ENCODE data around the gene CDRT15L2. TPM values are rescaled to one million over a fixed set of nuclear protein-coding genes. Genes with fewer than 3 reads are reported as not detected.
"Not testable (repeated sequence)": the region's sequence is repeated elsewhere in the genome, so short reads cannot be mapped to it uniquely, and the experiment has no call there.

Gene CDRT15L2
- total RNA-seq, 1 experiment from 2014 or later: not detected

- H3K4me3 Mint-ChIP-seq (ENCODE audit: low read depth, unreplicated experiment); intact Hi-C loops (cut with micrococcal nuclease; ENCODE audit: unreplicated experiment); H3K27ac Mint-ChIP-seq (ENCODE audit: unreplicated experiment); H3K9me3 Mint-ChIP-seq (ENCODE audit: low read depth, unreplicated experiment); H3K4me1 Mint-ChIP-seq (ENCODE audit: low read depth, unreplicated experiment); H3K27me3 Mint-ChIP-seq (ENCODE audit: unreplicated experiment); DNase-seq; H3K36me3 Mint-ChIP-seq (ENCODE audit: insufficient read depth, unreplicated experiment); CTCF ChIA-PET; BruUV-seq (replicated peaks): not testable (repeated sequence)
Observed at GRCh38 chr17:20589454-20589810, 9.9 kb downstream of the CDRT15L2 start.

GRCh38 chr17:20591040-20591439, 11.5 kb downstream of the CDRT15L2 start:
- intact Hi-C loops (cut with micrococcal nuclease; ENCODE audit: unreplicated experiment); H3K27ac Mint-ChIP-seq (ENCODE audit: unreplicated experiment); DNase-seq; H3K4me1 Mint-ChIP-seq (ENCODE audit: low read depth, unreplicated experiment); H3K27me3 Mint-ChIP-seq (ENCODE audit: unreplicated experiment); BruUV-seq (replicated peaks); H3K9me3 Mint-ChIP-seq (ENCODE audit: low read depth, unreplicated experiment); H3K36me3 Mint-ChIP-seq (ENCODE audit: insufficient read depth, unreplicated experiment); CTCF ChIA-PET; H3K4me3 Mint-ChIP-seq (ENCODE audit: low read depth, unreplicated experiment): not testable (repeated sequence)

- H3K9me3 Mint-ChIP-seq (ENCODE audit: low read depth, unreplicated experiment); BruUV-seq (replicated peaks); CTCF ChIA-PET; H3K4me3 Mint-ChIP-seq (ENCODE audit: low read depth, unreplicated experiment); H3K27me3 Mint-ChIP-seq (ENCODE audit: unreplicated experiment); H3K36me3 Mint-ChIP-seq (ENCODE audit: insufficient read depth, unreplicated experiment); H3K27ac Mint-ChIP-seq (ENCODE audit: unreplicated experiment); intact Hi-C loops (cut with micrococcal nuclease; ENCODE audit: unreplicated experiment); H3K4me1 Mint-ChIP-seq (ENCODE audit: low read depth, unreplicated experiment); DNase-seq: not testable (repeated sequence)
Observed at GRCh38 chr17:20605568-20605967, 26.0 kb downstream of the CDRT15L2 start.

GRCh38 chr17:20609490-20609889, 30.0 kb downstream of the CDRT15L2 start:
- CTCF ChIA-PET; H3K9me3 Mint-ChIP-seq (ENCODE audit: low read depth, unreplicated experiment); H3K4me3 Mint-ChIP-seq (ENCODE audit: low read depth, unreplicated experiment); H3K36me3 Mint-ChIP-seq (ENCODE audit: insufficient read depth, unreplicated experiment); intact Hi-C loops (cut with micrococcal nuclease; ENCODE audit: unreplicated experiment); H3K27me3 Mint-ChIP-seq (ENCODE audit: unreplicated experiment); DNase-seq; H3K4me1 Mint-ChIP-seq (ENCODE audit: low read depth, unreplicated experiment); BruUV-seq (replicated peaks); H3K27ac Mint-ChIP-seq (ENCODE audit: unreplicated experiment): not testable (repeated sequence)

GRCh38 chr17:20611309-20611708, 31.8 kb downstream of the CDRT15L2 start:
- no peak for DNase-seq
- BruUV-seq (replicated peaks): no TSS peak
- no peaks in the 10 kb centered on the region for H3K9me3 Mint-ChIP-seq (ENCODE audit: low read depth, unreplicated experiment)
- no peaks in the 10 kb centered on the region for H3K36me3 Mint-ChIP-seq (ENCODE audit: insufficient read depth, unreplicated experiment)
- no peaks in the 10 kb centered on the region for H3K27me3 Mint-ChIP-seq (ENCODE audit: unreplicated experiment)
- H3K4me1 Mint-ChIP-seq (ENCODE audit: low read depth, unreplicated experiment): no peaks in the 10 kb centered on the region
- CTCF ChIA-PET: no interaction called here
- intact Hi-C loops (cut with micrococcal nuclease; ENCODE audit: unreplicated experiment): no loop called here
- H3K4me3 Mint-ChIP-seq (ENCODE audit: low read depth, unreplicated experiment): no peak overlapping the region
- H3K27ac Mint-ChIP-seq (ENCODE audit: unreplicated experiment): no peak overlapping the region
- no peak for TF ChIP-seq CTCF (IDR thresholded peaks at IDR 0.05; ENCODE audit: unreplicated experiment)

GRCh38 chr17:20612635-20613034, 33.1 kb downstream of the CDRT15L2 start:
- no peaks in the 10 kb centered on the region for H3K9me3 Mint-ChIP-seq (ENCODE audit: low read depth, unreplicated experiment)
- DNase-seq: no peak
- BruUV-seq (replicated peaks): no TSS peak
- H3K4me1 Mint-ChIP-seq (ENCODE audit: low read depth, unreplicated experiment): no peaks in the 10 kb centered on the region
- no peak overlapping the region for H3K4me3 Mint-ChIP-seq (ENCODE audit: low read depth, unreplicated experiment)
- CTCF ChIA-PET: no interaction called here
- H3K27me3 Mint-ChIP-seq (ENCODE audit: unreplicated experiment): no peaks in the 10 kb centered on the region
- no peak overlapping the region for H3K27ac Mint-ChIP-seq (ENCODE audit: unreplicated experiment)
- no peak for TF ChIP-seq CTCF (IDR thresholded peaks at IDR 0.05; ENCODE audit: unreplicated experiment)
- no peaks in the 10 kb centered on the region for H3K36me3 Mint-ChIP-seq (ENCODE audit: insufficient read depth, unreplicated experiment)
- intact Hi-C loops (cut with micrococcal nuclease; ENCODE audit: unreplicated experiment): no loop called here
